Chondrocyte (in vitro differentiated cells): Measurements from ENCODE around the gene RYR2. TPM values are rescaled to one million over a fixed set of nuclear protein-coding genes. Genes with fewer than 3 reads are reported as not detected.

Source experiments
- DNase-seq: peaks from one replicate; pipeline ENCODE4 v3.0.0; 2021; ENCODE audit warnings: mixed read lengths, low spot score
- H3K27ac Mint-ChIP-seq: one replicate; pipeline ENCODE4 v1.8.0; 2021; ENCODE audit warnings: mild to moderate bottlenecking, moderate library complexity, mixed read lengths; ENCODE audit not compliant: unreplicated experiment
- H3K27me3 Mint-ChIP-seq: 2 replicates; pipeline ENCODE4 v1.8.0; 2021; ENCODE audit warnings: low read depth, mixed read lengths
- H3K36me3 Mint-ChIP-seq: 2 replicates; pipeline ENCODE4 v1.8.0; 2021; ENCODE audit warnings: low read depth, mixed read lengths
- H3K4me1 Mint-ChIP-seq: 2 replicates; pipeline ENCODE4 v1.8.0; 2021; ENCODE audit warnings: low read depth, mild to moderate bottlenecking, mixed read lengths
- H3K4me3 Mint-ChIP-seq: one replicate; pipeline ENCODE4 v1.8.0; 2021; ENCODE audit warnings: mild to moderate bottlenecking, moderate library complexity, mixed read lengths; ENCODE audit not compliant: unreplicated experiment
- H3K9me3 Mint-ChIP-seq: 2 replicates; pipeline ENCODE4 v1.8.0; 2021; ENCODE audit warnings: low read depth, mixed read lengths
- CTCF ChIP-seq: fragments of 200-600 bp; sonication (generic); IDR thresholded peaks from 2 replicates; pipeline ENCODE4 v1.5.0; 2021; ENCODE audit warnings: antibody characterized with exemption, mild to moderate bottlenecking, moderate library complexity
- total RNA-seq: library from RNA; stranded (reverse); gene quantifications from 3 replicates; pipeline ENCODE4 v1.2.1, GENCODE V29; 2021

RYR2 gene
- total RNA-seq, 1 donor from 2014 or later = 0.12 TPM

- Mint-ChIP-seq H3K9me3 (no peaks in the 10 kb centered on the region), H3K27ac (no peak overlapping the region), H3K27me3 (peaks cover 23% of the 10 kb centered on the region), H3K4me1 (no peaks in the 10 kb centered on the region), H3K4me3 (no peak overlapping the region), H3K36me3 (no peaks in the 10 kb centered on the region)
- no peak for TF ChIP-seq CTCF
- no peak for DNase-seq
Observed at GRCh38 chr1:237390823-237391222, 348.8 kb downstream of the RYR2 start.

DNA sequence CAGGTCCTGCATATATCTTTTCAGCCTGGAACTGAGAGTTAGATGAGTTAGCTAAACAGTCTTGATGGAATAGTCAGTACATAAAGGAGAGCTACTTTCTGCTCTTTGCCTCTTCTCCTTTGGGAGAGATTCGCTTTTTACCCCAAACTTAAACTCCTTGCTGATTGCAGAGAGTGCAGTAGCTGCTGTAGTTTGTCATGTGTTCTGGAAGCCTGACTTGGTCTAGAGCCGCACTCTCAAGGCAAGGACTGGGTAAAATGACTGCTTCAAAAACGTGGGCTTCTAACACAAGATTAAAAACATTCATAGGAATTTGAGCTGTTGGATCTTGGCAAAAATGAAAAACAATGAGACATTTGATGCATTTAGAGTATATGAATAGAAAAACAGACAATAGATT lies 351.6 kb downstream of the RYR2 start:
- DNase-seq = no peak
- Mint-ChIP-seq H3K36me3 (no peaks in the 10 kb centered on the region), H3K27ac (no peak overlapping the region), H3K9me3 (peaks cover 6% of the 10 kb centered on the region), H3K27me3 (peaks cover 17% of the 10 kb centered on the region), H3K4me1 (peaks cover 4% of the 10 kb centered on the region), H3K4me3 (no peak overlapping the region)
- no peak for TF ChIP-seq CTCF

DNA sequence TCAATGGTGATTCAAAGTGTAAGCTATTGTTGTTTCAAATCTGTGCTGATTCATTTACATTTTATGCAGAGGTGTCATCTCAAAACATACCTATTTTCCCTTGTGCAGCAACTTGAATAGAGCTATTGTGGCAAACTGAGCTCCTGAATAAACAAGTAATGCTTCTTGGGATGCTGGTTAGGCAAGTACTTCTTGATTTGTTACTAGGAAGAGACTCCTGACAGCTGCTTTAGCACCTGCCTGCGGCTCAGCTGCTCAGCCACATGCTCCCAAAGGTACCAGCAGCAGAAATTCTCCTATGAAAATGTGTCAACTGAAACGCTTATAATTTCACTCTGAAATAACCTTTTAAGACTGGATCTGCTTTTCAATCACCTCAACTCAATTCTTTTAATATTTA lies 352.3 kb downstream of the RYR2 start:
- Mint-ChIP-seq H3K36me3 (no peaks in the 10 kb centered on the region), H3K27me3 (peaks cover 13% of the 10 kb centered on the region), H3K9me3 (peaks cover 8% of the 10 kb centered on the region), H3K4me3 (no peak overlapping the region), H3K4me1 (peaks cover 4% of the 10 kb centered on the region), H3K27ac (no peak overlapping the region)
- TF ChIP-seq CTCF = no peak
- no peak for DNase-seq

DNA sequence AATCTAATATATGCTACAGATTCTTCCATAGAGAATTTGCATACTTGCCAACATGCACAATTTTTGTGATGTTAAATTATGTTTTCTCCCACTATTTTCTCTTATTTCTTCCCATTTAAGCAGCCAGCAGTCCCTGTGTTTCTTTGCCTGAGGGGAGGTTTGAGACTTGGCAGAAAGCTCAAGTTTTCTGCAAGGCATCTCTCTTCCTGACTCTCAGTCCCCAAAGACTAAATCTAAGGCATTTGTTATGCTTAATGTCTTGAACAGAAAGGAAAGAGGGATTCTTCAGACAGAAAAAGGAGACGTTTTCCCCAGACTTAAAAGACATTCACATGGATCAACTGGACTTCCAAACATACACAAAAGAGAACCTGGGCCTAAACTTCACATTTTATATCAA lies 354.4 kb downstream of the RYR2 start:
- Mint-ChIP-seq H3K27ac (no peak overlapping the region), H3K9me3 (peaks cover 14% of the 10 kb centered on the region), H3K4me3 (no peak overlapping the region), H3K36me3 (no peaks in the 10 kb centered on the region), H3K4me1 (peaks cover 4% of the 10 kb centered on the region), H3K27me3 (peaks cover 6% of the 10 kb centered on the region)
- no peak for TF ChIP-seq CTCF
- no peak for DNase-seq

DNA sequence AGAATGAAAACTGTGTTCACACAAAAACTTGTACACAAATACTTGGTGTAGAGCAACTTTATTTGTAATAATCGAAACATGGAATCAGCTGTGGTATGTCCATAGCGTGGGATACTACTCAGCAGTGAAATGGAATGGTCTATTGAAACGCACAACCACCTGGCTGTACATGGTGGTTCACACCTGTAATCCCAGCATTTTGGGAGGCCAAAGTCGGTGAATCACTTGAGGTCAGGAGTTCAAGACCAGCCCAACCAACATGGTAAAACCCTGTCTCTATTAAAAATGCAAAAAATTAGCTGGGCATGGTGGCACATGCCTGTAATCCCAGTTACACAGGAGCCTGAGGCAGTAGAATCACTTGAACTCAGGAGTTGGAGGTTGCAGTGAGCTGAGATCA lies 356.8 kb downstream of the RYR2 start:
- no peak overlapping the region for H3K27ac Mint-ChIP-seq
- H3K36me3 Mint-ChIP-seq = no peaks in the 10 kb centered on the region
- peaks cover 1% of the 10 kb centered on the region for H3K27me3 Mint-ChIP-seq
- no peak for DNase-seq
- H3K4me3 Mint-ChIP-seq = no peak overlapping the region
- H3K9me3 Mint-ChIP-seq = peaks cover 25% of the 10 kb centered on the region
- no peak for TF ChIP-seq CTCF
- peaks cover 4% of the 10 kb centered on the region for H3K4me1 Mint-ChIP-seq
